IPS-18c (cell line): ENCODE results near the gene MSN.
"Not testable (repeated sequence)": the region's sequence is repeated elsewhere in the genome, so short reads cannot be mapped to it uniquely, and the experiment has no call there.

Source experiments
- H3K4me3 ChIP-seq: 2 replicates; pipeline ENCODE4 v1.7.0; 2013; ENCODE audit warnings: low read depth, mild to moderate bottlenecking, low read length, moderate library complexity; ENCODE audit not compliant: insufficient read depth
- H3K9me3 ChIP-seq: one replicate; pipeline ENCODE4 v1.6.1; 2013; ENCODE audit warnings: mild to moderate bottlenecking, low read length, moderate library complexity; ENCODE audit not compliant: control insufficient read depth, insufficient read depth

Gene MSN

DNA sequence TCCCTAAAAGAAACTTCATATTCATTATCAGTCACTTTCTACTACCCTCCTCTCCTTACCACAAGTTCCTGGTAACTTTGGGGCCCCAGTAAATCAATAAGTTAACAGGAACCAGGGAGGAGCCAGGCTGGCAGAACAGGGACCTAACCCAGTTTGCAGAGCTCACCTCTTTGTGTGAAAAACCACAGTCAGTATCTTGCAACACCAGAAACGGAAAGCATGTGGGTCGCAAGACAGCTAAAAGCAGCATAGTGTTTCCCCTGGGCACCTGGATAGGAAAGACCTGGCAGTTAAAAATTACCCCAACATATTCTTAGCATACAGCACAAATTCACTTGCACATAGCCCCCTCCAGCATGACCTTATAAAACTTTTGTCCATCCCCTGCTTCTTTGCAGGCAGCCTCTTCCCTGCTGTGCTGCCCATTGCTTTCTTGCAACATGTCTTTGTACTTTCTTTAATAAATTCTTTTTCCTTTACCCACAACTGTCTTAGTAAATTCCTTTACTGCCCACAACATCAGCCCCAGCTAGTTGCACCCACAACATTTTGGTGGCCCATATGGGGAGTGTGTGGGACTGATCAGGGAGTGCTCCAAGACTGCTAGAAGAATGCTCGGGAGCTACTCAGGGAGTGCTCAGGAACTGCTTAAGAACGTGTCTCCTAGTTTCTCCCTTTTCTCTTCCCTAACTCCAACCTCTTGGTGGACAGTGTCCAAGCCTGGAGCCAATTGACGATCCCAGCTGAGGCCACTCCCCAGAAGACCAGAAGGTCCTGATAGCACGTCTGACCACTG is 83.4 kb downstream of the MSN start:
- no peak overlapping the region for H3K4me3 ChIP-seq
- H3K9me3 ChIP-seq: peaks cover 2% of the 10 kb centered on the region

DNA sequence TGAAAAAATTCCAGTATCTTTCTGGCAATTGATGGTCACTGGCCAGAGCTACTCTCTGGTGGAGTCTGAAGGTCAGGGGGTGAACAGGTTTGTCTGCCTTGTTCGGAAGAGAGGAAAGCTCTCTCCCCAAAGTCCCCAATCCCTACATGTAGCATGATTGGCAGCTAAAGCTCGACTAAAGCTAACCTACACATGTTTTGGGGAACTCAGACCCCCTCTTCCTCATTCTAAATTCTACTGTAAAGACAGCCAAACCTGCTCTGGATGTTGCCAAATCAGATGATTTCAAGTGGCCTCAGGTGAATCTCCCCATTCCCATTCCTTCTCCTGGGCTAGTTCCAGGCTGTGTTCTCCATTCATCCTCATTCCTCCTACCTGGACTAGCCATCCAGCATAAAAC is 84.1 kb downstream of the MSN start:
- no peak overlapping the region for H3K4me3 ChIP-seq
- H3K9me3 ChIP-seq: peaks cover 2% of the 10 kb centered on the region

DNA sequence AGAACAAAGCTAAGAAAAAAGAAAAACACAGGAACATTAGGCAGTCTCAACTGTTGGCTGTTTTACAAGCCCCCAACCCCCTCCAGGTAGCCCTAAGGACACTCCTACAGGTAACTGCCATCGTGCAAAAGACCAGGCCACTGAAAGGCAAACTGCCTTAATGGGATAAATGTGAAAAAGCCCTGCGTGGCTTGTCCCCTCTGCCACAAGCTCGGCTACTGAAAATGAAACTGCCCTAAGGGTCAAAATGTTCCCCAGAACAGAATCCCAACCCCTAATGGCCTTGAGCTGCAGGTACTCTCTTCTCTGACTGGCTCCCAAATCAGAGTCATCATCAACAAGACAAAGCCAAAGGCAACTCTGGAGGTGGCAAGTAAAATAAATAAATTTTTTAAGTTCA is 84.8 kb downstream of the MSN start:
- H3K9me3 ChIP-seq: no peaks in the 10 kb centered on the region

DNA sequence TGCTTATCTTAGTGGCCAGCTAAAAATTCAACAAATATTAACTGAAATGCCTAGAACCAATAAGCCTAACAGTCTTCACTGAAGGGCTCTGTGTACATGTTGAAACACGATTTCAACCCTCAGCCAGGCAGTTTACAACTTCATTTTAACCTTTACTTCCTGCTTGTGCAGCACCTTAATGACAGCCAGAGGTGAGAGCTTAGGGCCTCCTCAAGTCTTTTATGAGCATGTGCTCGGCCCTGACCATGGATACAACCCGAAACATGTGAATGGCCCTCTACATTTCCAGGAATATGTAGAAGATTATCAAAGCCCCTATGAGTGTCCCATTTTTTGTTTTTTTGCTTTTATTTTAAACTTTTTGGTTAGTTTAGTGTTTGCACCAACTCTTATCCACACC is 88.3 kb downstream of the MSN start:
- Histone ChIP-seq H3K9me3 (no peaks in the 10 kb centered on the region), H3K4me3 (no peak overlapping the region)

More for the DNA sequence above, 84.8 kb downstream of the MSN start:
- H3K4me3 ChIP-seq: no peak overlapping the region

- no peaks in the 10 kb centered on the region for H3K9me3 ChIP-seq
These were observed 90.5 kb downstream of the MSN start for GRCh38 chrX:65757943-65758342.

DNA sequence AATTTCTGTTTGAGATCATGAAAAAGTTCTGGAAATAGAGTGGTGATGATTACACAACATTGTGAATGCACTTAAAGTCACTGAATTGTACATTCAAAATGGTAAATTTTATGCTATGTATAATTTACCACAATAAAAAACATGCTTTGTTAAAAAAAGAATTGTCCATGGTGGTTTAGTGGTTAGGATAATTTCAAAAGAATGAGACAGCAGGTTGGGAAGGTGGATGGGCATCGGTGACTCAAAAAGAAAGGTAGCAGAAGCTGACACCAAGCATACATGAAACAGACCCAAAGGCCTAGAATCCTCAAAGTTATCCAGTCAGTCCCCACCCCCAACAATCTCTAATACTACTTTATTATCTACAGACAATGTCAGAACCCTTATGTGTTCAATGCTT is 91.1 kb downstream of the MSN start:
- Histone ChIP-seq H3K9me3 (no peaks in the 10 kb centered on the region), H3K4me3 (no peak overlapping the region)

More at GRCh38 chrX:65757943-65758342, 90.5 kb downstream of the MSN start:
- H3K4me3 ChIP-seq: no peak overlapping the region

GRCh38 chrX:65759525-65759924 is 92.1 kb downstream of the MSN start:
- not testable (repeated sequence) for H3K9me3 ChIP-seq, H3K4me3 ChIP-seq

GRCh38 chrX:65769564-65770292 is 102.3 kb downstream of the MSN start:
- no peak overlapping the region for H3K4me3 ChIP-seq

GRCh38 chrX:65772842-65773241 is 105.4 kb downstream of the MSN start:
- Histone ChIP-seq H3K4me3 (no peak overlapping the region), H3K9me3 (peaks cover 10% of the 10 kb centered on the region)

More at GRCh38 chrX:65769564-65770292, 102.3 kb downstream of the MSN start:
- H3K9me3 ChIP-seq: peaks cover 10% of the 10 kb centered on the region

GRCh38 chrX:65781845-65782244 is 114.4 kb downstream of the MSN start:
- H3K4me3 ChIP-seq: no peak overlapping the region

DNA sequence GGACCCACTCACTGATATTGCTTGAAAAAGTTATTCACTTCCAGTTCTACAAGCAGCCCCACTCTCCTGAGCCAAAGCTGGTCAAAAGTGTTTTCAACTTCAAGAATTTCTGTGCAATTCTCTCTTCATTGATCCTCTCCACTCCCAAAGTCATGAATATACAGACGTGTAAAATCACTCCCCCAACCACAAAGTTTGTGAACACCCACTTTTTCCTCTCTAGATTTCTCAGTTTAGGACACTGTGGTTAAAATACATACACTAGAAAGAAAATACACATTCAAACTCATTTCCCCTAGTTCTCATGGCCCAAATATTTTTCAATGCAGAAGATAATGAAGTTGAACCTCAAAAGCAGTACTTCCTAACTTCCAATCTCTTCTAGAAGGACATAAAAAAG is 116.3 kb downstream of the MSN start:
- Histone ChIP-seq H3K4me3 (no peak overlapping the region), H3K9me3 (peaks cover 4% of the 10 kb centered on the region)

More at GRCh38 chrX:65781845-65782244, 114.4 kb downstream of the MSN start:
- H3K9me3 ChIP-seq: no peaks in the 10 kb centered on the region
